ENCODE data around the gene WDFY2.

GRCh38 chr13:51795419-51795818, 211.2 kb downstream of the WDFY2 start:
- TF ChIP-seq ATF3 (CRISPR knock-in tag; conservative IDR thresholded peaks at IDR 0.05) = no peak
- TF ChIP-seq, protein P1, sequence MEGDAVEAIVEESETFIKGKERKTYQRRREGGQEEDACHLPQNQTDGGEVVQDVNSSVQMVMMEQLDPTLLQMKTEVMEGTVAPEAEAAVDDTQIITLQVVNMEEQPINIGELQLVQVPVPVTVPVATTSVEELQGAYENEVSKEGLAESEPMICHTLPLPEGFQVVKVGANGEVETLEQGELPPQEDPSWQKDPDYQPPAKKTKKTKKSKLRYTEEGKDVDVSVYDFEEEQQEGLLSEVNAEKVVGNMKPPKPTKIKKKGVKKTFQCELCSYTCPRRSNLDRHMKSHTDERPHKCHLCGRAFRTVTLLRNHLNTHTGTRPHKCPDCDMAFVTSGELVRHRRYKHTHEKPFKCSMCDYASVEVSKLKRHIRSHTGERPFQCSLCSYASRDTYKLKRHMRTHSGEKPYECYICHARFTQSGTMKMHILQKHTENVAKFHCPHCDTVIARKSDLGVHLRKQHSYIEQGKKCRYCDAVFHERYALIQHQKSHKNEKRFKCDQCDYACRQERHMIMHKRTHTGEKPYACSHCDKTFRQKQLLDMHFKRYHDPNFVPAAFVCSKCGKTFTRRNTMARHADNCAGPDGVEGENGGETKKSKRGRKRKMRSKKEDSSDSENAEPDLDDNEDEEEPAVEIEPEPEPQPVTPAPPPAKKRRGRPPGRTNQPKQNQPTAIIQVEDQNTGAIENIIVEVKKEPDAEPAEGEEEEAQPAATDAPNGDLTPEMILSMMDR (IDR thresholded peaks at IDR 0.05) = no peak
- no peak for TF ChIP-seq MXD4 (CRISPR knock-in tag; IDR thresholded peaks at IDR 0.05; ENCODE audit: borderline replicate concordance)
- no peak for TF ChIP-seq E2F1 (CRISPR knock-in tag; IDR thresholded peaks at IDR 0.05)

Data from WTC11 (cell line).